AG04449 (cell line): ENCODE results near the gene MRPL54.

ENCODE experiments used
- CTCF ChIA-PET: fragments of 350-600 bp; formaldehyde crosslinking; extraction: SDS; loops from one replicate; lab custom pipeline; 2021; ENCODE audit warnings: antibody characterized with exemption; lab: Yijun Ruan, JAX
- POLR2A ChIA-PET: fragments of 400-600, 350-600 bp; formaldehyde crosslinking; extraction: SDS; loops from one replicate; lab custom pipeline; 2020; ENCODE audit warnings: antibody characterized with exemption, inconsistent platforms; lab: Yijun Ruan, JAX
- DNase-seq: peaks from one replicate; pipeline ENCODE4 v3.0.0-alpha.2; 2010; ENCODE audit warnings: low read depth, low spot score
- H3K4me3 ChIP-seq: 2 replicates; pipeline ENCODE4 v1.5.1; 2011; ENCODE audit warnings: low read depth, mild to moderate bottlenecking, control low read depth, low read length
- CTCF ChIP-seq: IDR thresholded peaks from one replicate; pipeline ENCODE4 v1.5.1; 2011; ENCODE audit warnings: mild to moderate bottlenecking, moderate library complexity, low read length, control low read depth, inconsistent platforms; ENCODE audit not compliant: insufficient read depth; ENCODE audit errors: missing control alignments

MRPL54 gene

GRCh38 chr19:3730457-3730958, 32.0 kb upstream of the MRPL54 start:
- POLR2A ChIA-PET = no interaction called here
- TF ChIP-seq CTCF = no peak
- DNase-seq = no peak
- CTCF ChIA-PET = interaction anchor here (1.1 kb wide), 1 partner anchor 11 kb away, joined by 3 read pairs; no protein-coding TSS in a partner anchor
- no peak overlapping the region for H3K4me3 ChIP-seq

GRCh38 chr19:3732108-3732507, 30.4 kb upstream of the MRPL54 start:
- no peak overlapping the region for H3K4me3 ChIP-seq
- no peak for TF ChIP-seq CTCF
- CTCF ChIA-PET = interaction anchor here (0.8 to 1.1 kb wide), 2 partner anchors 14 to 33 kb away, joined by 3 read pairs; no protein-coding TSS in a partner anchor
- DNase-seq = no peak
- POLR2A ChIA-PET = no interaction called here

- no peak for DNase-seq
- CTCF ChIA-PET = no interaction called here
- no peak for TF ChIP-seq CTCF
- POLR2A ChIA-PET = no interaction called here
- H3K4me3 ChIP-seq = no peak overlapping the region
Measured at GRCh38 chr19:3733549-3734309, 28.8 kb upstream of the MRPL54 start.

- no peak for DNase-seq
- no peak for TF ChIP-seq CTCF
- ChIA-PET POLR2A (no interaction called here), CTCF (no interaction called here)
- no peak overlapping the region for H3K4me3 ChIP-seq
Measured at GRCh38 chr19:3734310-3734600, 28.2 kb upstream of the MRPL54 start.

GRCh38 chr19:3736106-3736724, 26.3 kb upstream of the MRPL54 start:
- no peak overlapping the region for H3K4me3 ChIP-seq
- POLR2A ChIA-PET = no interaction called here
- CTCF ChIA-PET = no interaction called here
- no peak for TF ChIP-seq CTCF
- no peak for DNase-seq

- DNase-seq = no peak
- POLR2A ChIA-PET = no interaction called here
- no peak overlapping the region for H3K4me3 ChIP-seq
- no peak for TF ChIP-seq CTCF
- CTCF ChIA-PET = no interaction called here
Measured at GRCh38 chr19:3737487-3738205, 24.8 kb upstream of the MRPL54 start.
